GM18951 (cell line): ENCODE results near the gene GMPS.

ENCODE experiments used
- POLR2A ChIP-seq: IDR thresholded peaks from 4 replicates; pipeline ENCODE4 v1.6.1; 2011; ENCODE audit warnings: mild to moderate bottlenecking; ENCODE audit not compliant: insufficient read length, insufficient read depth; ENCODE audit errors: extremely low read depth
- in situ Hi-C: fragments of 300-500 bp; cut with MboI; formaldehyde crosslinking; loops from one replicate; pipeline ENCODE4 v1.12.0; 2022; ENCODE audit warnings: low sequenced_read_pairs, mixed read lengths, inconsistent platforms; ENCODE audit not compliant: unreplicated experiment

The GMPS gene

GRCh38 chr3:155886915-155887314, 16.5 kb downstream of the GMPS start:
- in situ Hi-C loops: no loop called here
- no peak for TF ChIP-seq POLR2A

- in situ Hi-C loops: no loop called here
- TF ChIP-seq POLR2A: no peak
Measured at GRCh38 chr3:155889212-155889611, 18.8 kb downstream of the GMPS start.

DNA sequence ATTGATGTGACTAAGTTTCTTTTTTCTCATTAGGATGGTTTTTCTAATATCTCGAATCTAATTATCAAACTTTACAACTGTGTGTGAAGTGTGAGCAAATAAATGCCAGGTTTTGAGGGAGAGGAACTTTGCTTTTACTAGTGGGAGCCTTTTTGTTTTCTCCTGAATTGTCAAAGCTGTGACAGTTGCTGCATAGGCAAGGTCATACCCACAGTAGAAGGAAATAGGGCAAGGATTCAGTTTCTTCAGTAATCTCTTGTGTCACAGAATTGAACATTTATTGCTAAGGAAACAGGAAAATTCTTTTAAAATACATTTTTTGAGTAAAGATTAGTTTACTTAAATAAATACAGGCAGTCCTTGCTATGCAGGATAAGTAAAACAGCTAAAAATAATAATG, 19.5 kb downstream of the GMPS start:
- in situ Hi-C loops: no loop called here
- no peak for TF ChIP-seq POLR2A

DNA sequence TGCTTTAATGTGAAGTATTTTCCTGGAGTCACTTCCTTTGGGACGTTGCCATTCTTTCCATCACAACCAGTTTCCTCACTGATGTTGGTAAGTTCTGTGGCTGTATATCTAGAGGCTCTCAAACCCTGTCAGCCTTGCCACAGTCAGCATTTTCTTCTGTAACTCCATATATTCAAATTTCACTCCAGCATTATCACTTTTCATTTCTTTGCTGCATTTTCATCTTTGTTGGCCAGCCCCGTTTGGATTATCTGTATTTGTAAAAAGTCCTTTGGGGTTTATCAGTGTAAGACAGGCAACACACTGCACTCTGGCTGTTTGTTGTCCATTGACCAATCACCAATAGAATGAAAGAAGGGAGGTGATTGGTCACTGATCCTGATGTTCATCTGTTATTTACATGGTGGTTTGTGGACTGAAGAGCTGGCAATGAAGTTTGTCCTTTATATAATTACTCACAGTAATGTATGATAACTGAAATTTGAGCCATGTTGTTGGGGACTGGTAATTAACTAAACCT, 20.3 kb downstream of the GMPS start:
- in situ Hi-C loops: no loop called here
- no peak for TF ChIP-seq POLR2A

DNA sequence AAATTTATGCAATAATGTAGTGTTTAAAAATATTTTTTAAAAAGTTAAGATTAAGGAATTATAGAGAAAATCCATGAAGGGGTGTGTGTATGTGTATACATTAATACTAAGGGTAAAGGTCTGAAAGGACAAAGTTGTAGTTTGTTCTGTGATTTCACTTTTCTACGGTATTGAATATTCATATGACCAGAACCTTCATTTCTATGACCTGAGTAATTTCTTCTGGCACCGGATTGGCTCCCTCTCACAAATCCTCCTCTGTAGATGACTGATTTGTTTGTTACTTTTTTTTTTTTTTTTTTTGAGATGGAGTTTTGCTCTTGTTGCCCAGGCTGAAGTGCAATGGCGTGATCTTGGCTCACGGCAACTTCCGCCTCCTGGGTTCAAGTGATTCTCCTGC, 20.9 kb downstream of the GMPS start:
- in situ Hi-C loops: no loop called here
- TF ChIP-seq POLR2A: no peak

DNA sequence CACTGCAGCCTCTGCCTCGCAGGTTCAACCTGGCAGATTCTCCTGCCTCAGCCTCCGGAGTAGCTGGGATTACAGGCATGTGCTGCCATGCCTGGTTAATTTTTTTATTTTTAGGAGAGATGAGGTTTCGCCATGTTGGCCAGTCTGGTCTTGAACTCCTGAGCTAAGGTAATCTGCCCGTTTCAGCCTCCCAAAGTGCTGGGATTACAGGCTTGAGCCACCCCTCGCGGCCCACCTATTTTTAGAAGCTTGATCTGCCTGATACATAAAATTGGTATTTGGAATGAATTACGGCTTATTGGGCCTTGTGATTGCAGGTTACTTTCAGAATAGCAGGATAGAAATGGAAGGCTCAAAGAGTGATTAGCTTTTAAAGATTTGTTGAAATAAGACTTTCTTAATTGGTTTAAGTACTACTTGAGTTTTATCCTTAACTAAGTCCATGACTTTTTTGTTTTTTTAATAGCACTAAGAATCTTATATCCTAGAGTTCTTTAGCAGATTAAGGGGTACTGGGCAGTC, 25.0 kb downstream of the GMPS start:
- in situ Hi-C loops: no loop called here
- no peak for TF ChIP-seq POLR2A

DNA sequence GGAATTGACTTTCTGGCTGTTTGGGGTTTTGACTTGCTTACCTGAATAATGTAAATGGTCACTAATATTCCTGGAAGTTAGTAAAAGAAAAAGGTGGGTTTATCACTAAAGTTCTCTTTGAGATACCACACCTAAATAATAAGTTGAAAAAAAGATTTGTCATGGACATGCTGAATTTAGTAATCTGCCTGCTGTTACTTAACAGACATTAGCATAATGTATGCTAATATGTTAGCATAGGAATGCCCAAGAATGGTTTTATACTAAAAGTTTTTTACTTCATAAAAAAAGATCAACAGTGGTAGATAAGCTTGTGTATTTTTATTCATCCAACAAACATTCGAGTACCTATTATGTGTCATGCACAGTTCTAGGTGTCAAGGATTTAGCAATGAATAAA, 36.5 kb downstream of the GMPS start:
- TF ChIP-seq POLR2A: no peak
- in situ Hi-C loops: no loop called here

DNA sequence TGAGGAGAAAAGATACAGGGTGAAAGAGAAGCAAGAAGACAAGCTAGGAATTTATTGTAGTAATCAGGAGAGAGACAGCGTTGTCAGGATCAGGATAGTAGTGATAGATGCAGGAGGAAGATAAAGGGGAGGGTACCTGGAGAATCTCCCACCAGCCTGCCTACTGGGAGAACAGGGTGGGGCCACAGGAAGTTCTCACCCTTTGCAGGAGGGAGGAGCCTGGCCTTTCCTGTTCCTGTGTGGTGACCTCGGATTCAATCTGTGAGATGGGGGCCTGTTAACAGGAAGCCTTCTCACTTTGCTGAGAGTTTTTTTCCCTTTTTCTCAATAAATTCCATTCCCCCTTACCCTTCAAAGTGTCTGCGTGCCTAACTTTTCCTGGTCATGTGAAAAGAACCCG, 37.6 kb downstream of the GMPS start:
- in situ Hi-C loops: no loop called here

GRCh38 chr3:155908605-155909004, 38.2 kb downstream of the GMPS start:
- no peak for TF ChIP-seq POLR2A
- in situ Hi-C loops: no loop called here

More for the DNA sequence above, 37.6 kb downstream of the GMPS start:
- no peak for TF ChIP-seq POLR2A

DNA sequence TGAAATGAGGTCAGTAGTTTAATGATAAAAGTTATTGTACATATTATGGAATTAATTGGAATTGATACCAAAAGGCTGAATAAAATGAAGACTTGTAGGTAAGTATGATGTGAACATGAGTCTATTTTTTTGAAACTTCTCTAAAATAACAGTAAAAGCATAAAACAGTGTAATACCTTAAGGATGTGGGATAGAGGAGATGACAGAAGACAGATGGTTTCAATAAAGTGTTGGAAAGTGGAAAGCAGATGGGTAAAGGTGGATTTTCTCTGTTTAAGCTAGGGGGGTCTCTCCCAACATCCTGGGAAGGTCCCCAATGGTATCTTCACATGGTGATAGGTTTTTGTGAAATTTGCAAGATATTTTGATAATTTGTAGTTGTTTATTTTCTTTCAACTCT, 41.6 kb downstream of the GMPS start:
- TF ChIP-seq POLR2A: no peak
- in situ Hi-C loops: no loop called here

DNA sequence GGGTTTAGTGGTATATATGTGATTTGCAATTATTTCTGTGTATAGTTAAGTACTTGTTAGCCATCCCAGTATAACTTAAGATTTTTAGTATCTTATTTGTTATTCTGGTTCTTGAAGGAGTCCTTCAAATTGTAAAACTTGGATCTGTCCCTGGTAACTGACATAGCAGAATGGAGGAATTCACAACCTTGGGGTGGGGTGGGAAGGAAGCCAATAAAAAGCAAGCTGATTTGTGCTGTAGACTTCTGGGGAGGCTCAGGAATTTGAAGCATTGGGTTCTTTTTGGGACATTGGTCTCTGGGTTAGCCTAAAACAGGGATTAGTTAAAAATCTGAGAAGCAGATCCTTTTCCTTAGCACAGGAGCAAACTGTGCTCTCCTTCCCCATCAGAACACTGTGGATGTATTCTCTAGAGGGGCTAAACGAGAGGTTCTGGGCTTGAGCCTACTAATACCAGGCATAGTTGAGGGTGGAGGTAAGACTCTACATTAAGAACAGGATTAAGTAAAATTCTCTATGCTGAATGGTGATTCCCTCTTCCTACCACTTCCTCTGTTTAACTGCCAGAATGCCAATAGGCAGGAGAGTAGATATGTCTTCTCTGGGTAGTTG, 42.2 kb downstream of the GMPS start:
- TF ChIP-seq POLR2A: no peak
- in situ Hi-C loops: no loop called here

- no peak for TF ChIP-seq POLR2A
- in situ Hi-C loops: no loop called here
Measured at GRCh38 chr3:155917781-155918180, 47.3 kb downstream of the GMPS start.

GRCh38 chr3:155919728-155920127, 49.3 kb downstream of the GMPS start:
- in situ Hi-C loops: no loop called here
- TF ChIP-seq POLR2A: no peak

DNA sequence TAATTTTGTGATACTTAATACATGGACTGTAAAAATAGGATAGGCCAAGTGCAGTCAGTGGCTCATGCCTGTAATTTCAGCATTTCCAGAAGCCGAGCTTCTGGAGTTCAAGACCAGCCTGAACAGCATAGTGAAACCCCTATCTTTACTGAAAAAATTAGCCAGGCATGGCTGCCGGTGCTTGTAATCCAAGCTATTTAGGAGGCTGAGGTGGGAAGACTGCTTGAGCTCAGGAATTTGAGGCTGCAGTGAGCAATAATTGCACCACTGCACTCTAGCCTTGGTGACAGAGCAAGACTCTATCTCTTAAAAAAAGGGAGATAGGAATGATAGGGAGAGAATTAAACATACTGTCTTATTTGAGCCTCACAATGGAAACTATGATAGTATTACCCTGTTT, 51.0 kb downstream of the GMPS start:
- no peak for TF ChIP-seq POLR2A
- in situ Hi-C loops: no loop called here
